Brain microvascular endothelial cell (primary cell): Measurements from ENCODE around the gene PTPRN2.

Source experiments
- DNase-seq: peaks from one replicate; pipeline ENCODE4 v3.0.0-alpha.2; 2020
- H3K27ac ChIP-seq: fragments of 250-450 bp; sonication (Bioruptor Pico); 2 replicates; pipeline ENCODE4 v1.5.1; 2020; ENCODE audit warnings: mild to moderate bottlenecking, moderate library complexity
- H3K27me3 ChIP-seq: fragments of 250-450 bp; sonication (Bioruptor Pico); replicated peaks from 2 replicates; pipeline ENCODE4 v1.5.1; 2020; ENCODE audit warnings: mild to moderate bottlenecking
- H3K36me3 ChIP-seq: fragments of 250-450 bp; sonication (Bioruptor Pico); replicated peaks from 2 replicates; pipeline ENCODE4 v1.5.1; 2020; ENCODE audit warnings: mild to moderate bottlenecking
- H3K4me3 ChIP-seq: 2 replicates; pipeline ENCODE4 v1.5.1; 2011; ENCODE audit warnings: low read depth, mild to moderate bottlenecking, control low read depth, low read length, moderate library complexity
- in situ Hi-C: cut with HindIII; loops from 2 replicates; pipeline ENCODE4 v1.10.0; 2017; ENCODE audit warnings: low sequenced_read_pairs, low pct_ligation_motif_present
- TF ChIP-seq, protein P1 (sequence below): IDR thresholded peaks from 2 replicates; pipeline ENCODE4 v1.5.1; 2011; ENCODE audit warnings: low read depth, mild to moderate bottlenecking, moderate library complexity, low read length, control low read depth, inconsistent platforms; ENCODE audit errors: missing control alignments

Gene PTPRN2

GRCh38 chr7:157751951-157752673 lies 835.5 kb downstream of the PTPRN2 start:
- H3K27ac ChIP-seq = no peak overlapping the region
- in situ Hi-C loops = no loop called here
- no peaks in the 10 kb centered on the region for H3K27me3 ChIP-seq
- no peak overlapping the region for H3K4me3 ChIP-seq
- no peaks in the 10 kb centered on the region for H3K36me3 ChIP-seq
- no peak for DNase-seq
- TF ChIP-seq, protein P1, sequence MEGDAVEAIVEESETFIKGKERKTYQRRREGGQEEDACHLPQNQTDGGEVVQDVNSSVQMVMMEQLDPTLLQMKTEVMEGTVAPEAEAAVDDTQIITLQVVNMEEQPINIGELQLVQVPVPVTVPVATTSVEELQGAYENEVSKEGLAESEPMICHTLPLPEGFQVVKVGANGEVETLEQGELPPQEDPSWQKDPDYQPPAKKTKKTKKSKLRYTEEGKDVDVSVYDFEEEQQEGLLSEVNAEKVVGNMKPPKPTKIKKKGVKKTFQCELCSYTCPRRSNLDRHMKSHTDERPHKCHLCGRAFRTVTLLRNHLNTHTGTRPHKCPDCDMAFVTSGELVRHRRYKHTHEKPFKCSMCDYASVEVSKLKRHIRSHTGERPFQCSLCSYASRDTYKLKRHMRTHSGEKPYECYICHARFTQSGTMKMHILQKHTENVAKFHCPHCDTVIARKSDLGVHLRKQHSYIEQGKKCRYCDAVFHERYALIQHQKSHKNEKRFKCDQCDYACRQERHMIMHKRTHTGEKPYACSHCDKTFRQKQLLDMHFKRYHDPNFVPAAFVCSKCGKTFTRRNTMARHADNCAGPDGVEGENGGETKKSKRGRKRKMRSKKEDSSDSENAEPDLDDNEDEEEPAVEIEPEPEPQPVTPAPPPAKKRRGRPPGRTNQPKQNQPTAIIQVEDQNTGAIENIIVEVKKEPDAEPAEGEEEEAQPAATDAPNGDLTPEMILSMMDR = no peak

GRCh38 chr7:157751406-157751805 lies 836.2 kb downstream of the PTPRN2 start:
- in situ Hi-C loops = no loop called here
- no peaks in the 10 kb centered on the region for H3K36me3 ChIP-seq
- H3K4me3 ChIP-seq = no peak overlapping the region
- TF ChIP-seq, protein P1 = no peak
- H3K27me3 ChIP-seq = no peaks in the 10 kb centered on the region
- no peak for DNase-seq
- H3K27ac ChIP-seq = no peak overlapping the region

DNA sequence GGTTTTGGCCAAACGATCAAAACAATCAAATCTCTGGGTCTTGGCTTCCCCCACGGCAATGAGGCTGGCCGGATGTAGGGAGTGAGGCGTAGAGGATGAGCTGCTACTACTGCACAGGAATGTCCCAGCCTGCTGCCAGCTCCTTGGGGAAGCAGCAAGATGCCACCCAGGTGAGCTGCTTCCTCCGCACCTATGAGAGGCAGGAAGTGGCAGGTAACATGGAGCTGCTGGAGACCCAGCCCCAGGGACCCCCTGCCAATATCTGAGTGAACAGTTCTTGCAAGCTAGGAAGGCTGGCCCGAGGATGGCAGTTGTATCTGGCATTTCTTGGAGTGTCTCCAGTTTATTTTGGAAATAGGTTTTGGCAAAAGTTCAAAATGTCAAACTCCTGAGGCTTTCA lies 837.3 kb downstream of the PTPRN2 start:
- TF ChIP-seq, protein P1 = no peak
- no peaks in the 10 kb centered on the region for H3K36me3 ChIP-seq
- no peak overlapping the region for H3K27ac ChIP-seq
- in situ Hi-C loops = no loop called here
- H3K27me3 ChIP-seq = no peaks in the 10 kb centered on the region
- no peak for DNase-seq
- H3K4me3 ChIP-seq = no peak overlapping the region

- Histone ChIP-seq H3K27ac (no peak overlapping the region), H3K27me3 (no peaks in the 10 kb centered on the region), H3K4me3 (no peak overlapping the region), H3K36me3 (no peaks in the 10 kb centered on the region)
- no peak for DNase-seq
- TF ChIP-seq, protein P1 = no peak
- in situ Hi-C loops = no loop called here
These were observed 841.6 kb downstream of the PTPRN2 start for GRCh38 chr7:157745721-157746709.

DNA sequence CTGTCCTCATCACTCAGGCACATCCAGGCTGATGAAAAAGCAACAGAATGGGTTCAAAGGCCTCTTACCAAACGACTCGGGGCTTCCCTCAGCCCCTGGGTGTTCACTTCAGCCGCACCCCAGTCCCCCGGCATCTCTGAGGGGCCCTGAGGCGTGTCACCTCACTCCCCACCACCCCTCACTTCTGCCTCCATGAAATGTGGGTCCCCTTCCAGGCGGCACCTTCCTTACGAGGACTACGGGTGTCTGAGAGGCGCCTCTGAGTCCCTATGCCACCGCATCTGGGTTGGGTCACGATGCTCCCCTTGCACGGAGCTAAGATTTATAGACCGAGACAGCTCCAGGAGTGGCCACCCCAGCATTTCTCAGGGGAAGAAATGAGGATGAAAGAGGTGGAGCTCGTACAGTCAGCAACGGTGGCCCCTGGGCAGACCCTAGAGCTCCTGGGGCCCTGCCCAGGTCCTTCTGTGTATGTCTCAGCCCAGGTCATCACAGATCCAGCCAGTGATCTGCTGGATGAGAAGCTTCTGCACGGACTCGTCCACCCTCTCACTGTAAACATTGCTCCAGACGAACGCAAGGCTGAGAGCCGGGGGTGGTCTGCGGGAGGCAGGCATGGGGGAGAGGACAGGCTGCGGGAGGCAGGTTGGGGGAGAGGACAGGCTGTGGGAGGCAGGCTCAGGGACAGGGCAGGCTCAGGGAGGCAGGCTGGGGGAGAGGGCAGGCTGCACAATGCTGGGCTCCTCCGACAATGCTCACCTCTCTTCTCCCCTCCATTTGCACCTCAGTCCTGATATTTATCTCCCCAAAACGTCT lies 842.6 kb downstream of the PTPRN2 start:
- Histone ChIP-seq H3K36me3 (no peaks in the 10 kb centered on the region), H3K27me3 (no peaks in the 10 kb centered on the region), H3K27ac (no peak overlapping the region), H3K4me3 (no peak overlapping the region)
- in situ Hi-C loops = no loop called here
- TF ChIP-seq, protein P1 = no peak
- no peak for DNase-seq
